GM12878 (cell line): ENCODE results near the gene CD82. TPM values are rescaled to one million over a fixed set of nuclear protein-coding genes. Genes with fewer than 3 reads are reported as not detected.

Experiments
- ATAC-seq: fragments of 200-7000 bp; cut with Tn5 transposase; 3 replicates; pipeline ENCODE4 v1.9.1; 2020; ENCODE audit warnings: mild to moderate bottlenecking, moderate library complexity
- BruUV-seq: library from RNA; stranded (reverse); fragments of 400-500 nt; replicated peaks from 2 replicates; lab custom pipeline; 2021; lab: Mats Ljungman, UMichigan
- CTCF ChIA-PET: fragments of 300-600 bp; sonication (Branson Sonifier 250); formaldehyde crosslinking; extraction: SDS; loops from one replicate; lab custom pipeline; 2021; ENCODE audit warnings: inconsistent platforms; lab: Yijun Ruan, JAX
- POLR2A ChIA-PET: fragments of 350-600 bp; formaldehyde crosslinking; extraction: SDS; loops from one replicate; lab custom pipeline; 2021; ENCODE audit warnings: inconsistent platforms; lab: Charles Lee
- RAD21 ChIA-PET: fragments of 300-600 bp; sonication (Branson Sonifier 250); formaldehyde crosslinking; loops from one replicate; lab custom pipeline; 2023; ENCODE audit warnings: antibody characterized with exemption; ENCODE audit not compliant: unreplicated experiment; lab: Charles Lee
- SMC1A ChIA-PET: fragments of 300-600 bp; sonication (Branson Sonifier 250); formaldehyde crosslinking; loops from one replicate; lab custom pipeline; 2023; ENCODE audit not compliant: unreplicated experiment, uncharacterized antibody; lab: Charles Lee
- DNase-seq: peaks from one replicate; pipeline ENCODE4 v3.0.0-alpha.2; 2011; ENCODE audit warnings: low read depth, low spot score
- FAIRE-seq: peaks from 3 replicates; lab custom pipeline; 2011; peaks lifted over from hg19 to GRCh38; lab: Jason Lieb, UNC
- H2AFZ ChIP-seq: 2 replicates; pipeline ENCODE4 v1.6.0; 2011; ENCODE audit warnings: low read depth, low read length, control low read depth; ENCODE audit not compliant: control insufficient read depth
- H3K27ac ChIP-seq: 2 replicates; pipeline ENCODE4 v1.5.1; 2011; ENCODE audit warnings: control low read depth; ENCODE audit not compliant: control insufficient read depth, insufficient read depth
- H3K27me3 ChIP-seq, 2 experiments: replicated peaks in 1 of 2; 2 replicates each; pipeline versions ENCODE4 v1.6.0 to v1.6.1; 2011; ENCODE audit warnings: low read length in 1 of 2; ENCODE audit not compliant: control insufficient read depth in 2 of 2, insufficient read depth in 2 of 2
- H3K36me3 ChIP-seq, 2 experiments: 2 replicates each; pipeline ENCODE4 v1.5.1; 2011; ENCODE audit warnings: low read length in 1 of 2; ENCODE audit not compliant: control insufficient read depth in 2 of 2, insufficient read depth in 2 of 2
- H3K4me1 ChIP-seq: 2 replicates; pipeline ENCODE4 v1.6.1; 2011; ENCODE audit warnings: mild to moderate bottlenecking, low read length, moderate library complexity, mixed read lengths; ENCODE audit not compliant: control insufficient read depth, insufficient read depth
- H3K4me2 ChIP-seq: 2 replicates; pipeline ENCODE4 v1.6.0; 2011; ENCODE audit warnings: control low read depth; ENCODE audit not compliant: control insufficient read depth, insufficient read depth
- H3K4me3 ChIP-seq: fragments of 200-600 bp; sonication (generic); 2 replicates; pipeline ENCODE4 v1.5.1; 2016
- H3K79me2 ChIP-seq: 2 replicates; pipeline ENCODE4 v1.6.0; 2011; ENCODE audit warnings: low read length; ENCODE audit not compliant: control insufficient read depth, insufficient read depth
- H3K9ac ChIP-seq: 2 replicates; pipeline ENCODE4 v1.8.0; 2011; ENCODE audit warnings: low read length, control low read depth, mixed read lengths; ENCODE audit not compliant: control insufficient read depth, insufficient read depth
- H3K9me3 ChIP-seq: replicated peaks from 3 replicates; pipeline ENCODE4 v1.5.1; 2011; ENCODE audit warnings: mild to moderate bottlenecking, low read length; ENCODE audit not compliant: control insufficient read depth, insufficient read depth
- H4K20me1 ChIP-seq: 2 replicates; pipeline ENCODE4 v1.6.0; 2011; ENCODE audit not compliant: control insufficient read depth, insufficient read depth
- EP300 ChIP-seq, 2 experiments: fragments of 150-350 bp in 1 of 2; IDR thresholded peaks; 2 replicates each; pipeline ENCODE4 v1.6.1; 2011 to 2012; ENCODE audit warnings: low read depth in 2 of 2, low read length in 2 of 2, borderline replicate concordance in 1 of 2, improper control_type of control experiment in 1 of 2, inconsistent platforms in 1 of 2; ENCODE audit not compliant: control insufficient read depth in 1 of 2
- HDAC6 ChIP-seq: fragments of 200-600 bp; sonication (generic); IDR thresholded peaks from one replicate; pipeline ENCODE4 v1.8.0; 2017; ENCODE audit warnings: antibody characterized with exemption; ENCODE audit not compliant: unreplicated experiment
- JUNB ChIP-seq: IDR thresholded peaks from 2 replicates; pipeline ENCODE4 v1.6.1; 2016; ENCODE audit warnings: antibody characterized with exemption, mild to moderate bottlenecking
- LARP7 ChIP-seq: fragments of 450-650 bp; IDR thresholded peaks from 2 replicates; pipeline ENCODE4 v1.6.1; 2017; ENCODE audit warnings: mild to moderate bottlenecking
- MEF2B ChIP-seq: fragments of 450-650 bp; IDR thresholded peaks from 2 replicates; pipeline ENCODE4 v1.6.1; 2018; ENCODE audit warnings: mild to moderate bottlenecking, moderate library complexity; ENCODE audit not compliant: partially characterized antibody, poor library complexity, severe bottlenecking
- MXI1 ChIP-seq: fragments of 150-350 bp; IDR thresholded peaks from 2 replicates; pipeline ENCODE4 v1.6.1; 2011; ENCODE audit warnings: low read depth, mild to moderate bottlenecking, inconsistent platforms, low read length, improper control_type of control experiment
- NFXL1 ChIP-seq: fragments of 450-650 bp; IDR thresholded peaks from 2 replicates; pipeline ENCODE4 v1.6.1; 2017; ENCODE audit warnings: antibody characterized with exemption, mild to moderate bottlenecking, borderline replicate concordance
- RAD21 ChIP-seq: IDR thresholded peaks from 2 replicates; pipeline ENCODE4 v1.6.1; 2011; ENCODE audit warnings: mild to moderate bottlenecking, low read depth, low read length, moderate library complexity; ENCODE audit not compliant: insufficient read depth
- RB1 ChIP-seq: fragments of 450-650 bp; formaldehyde crosslinking; IDR thresholded peaks from 2 replicates; pipeline ENCODE4 v1.6.1; 2017; ENCODE audit warnings: mild to moderate bottlenecking, borderline replicate concordance
- SMAD1 ChIP-seq: fragments of 450-650 bp; IDR thresholded peaks from 2 replicates; pipeline ENCODE4 v1.6.1; 2018; ENCODE audit warnings: mild to moderate bottlenecking, low read depth; ENCODE audit not compliant: partially characterized antibody
- SMC3 ChIP-seq: IDR thresholded peaks from 2 replicates; pipeline ENCODE4 v1.6.1; 2011; ENCODE audit warnings: low read length, improper control_type of control experiment, borderline replicate concordance
- ZNF384 ChIP-seq: IDR thresholded peaks from 2 replicates; pipeline ENCODE4 v1.6.1; 2012; ENCODE audit warnings: low read depth, mild to moderate bottlenecking, low read length, improper control_type of control experiment, borderline replicate concordance
- WGBS: methylation state at CpG from one replicate; pipeline ENCODE4 v1.1.6; 2016; ENCODE audit warnings: low lambda C conversion rate; ENCODE audit not compliant: insufficient replicate concordance, insufficient coverage; ENCODE audit errors: missing lambda C conversion rate; 5-methylcytosine and 5-hydroxymethylcytosine counted together
- in situ Hi-C: fragments of 300-500 bp; cut with MboI; formaldehyde crosslinking; loops from 9 replicates; pipeline ENCODE4 v1.14.3; 2018; ENCODE audit warnings: mixed read lengths
- intact Hi-C: fragments of 100-400 bp; cut with micrococcal nuclease; formaldehyde crosslinking; loops from one replicate; pipeline ENCODE4 v1.14.2; 2022; ENCODE audit not compliant: unreplicated experiment
- polyA plus RNA-seq, 11 experiments: library from polyadenylated mRNA; depleted of rRNA in 4 of 11; unstranded in 6 of 11; stranded (reverse) in 5 of 11; fragments of >200 nt; fragmentation: Nextera tagmentation in 4 of 11; fragmentation: Illumina TruSeq in 1 of 11; extraction: Ambion mirVana in 4 of 11; extraction: Trizol in 1 of 11; gene quantifications; 1 replicate in 1 of 11; 2 replicates in 10 of 11; pipeline versions ENCODE4 v1.2.1 to v1.2.3, GENCODE V29; 2011 to 2016; ENCODE audit warnings: inconsistent platforms in 2 of 11, missing spikeins in 2 of 11, low read depth in 1 of 11
- total RNA-seq, 4 experiments: library from RNA; depleted of rRNA in 3 of 4; stranded (reverse); fragments of >200 nt in 3 of 4; fragmentation: Illumina TruSeq in 1 of 4; extraction: Trizol in 1 of 4; gene quantifications; 2 replicates each; pipeline versions ENCODE4 v1.2.1 to v1.2.3, GENCODE V29; 2013 to 2021
- TF ChIP-seq, protein P1 (sequence below): fragments of 450-650 bp; IDR thresholded peaks from 2 replicates; pipeline ENCODE4 v1.6.1; 2017; ENCODE audit warnings: mild to moderate bottlenecking, moderate library complexity
- TF ChIP-seq, protein P2 (sequence below): fragments of 450-650 bp; formaldehyde crosslinking; IDR thresholded peaks from 2 replicates; pipeline ENCODE4 v1.4.0; 2020; ENCODE audit warnings: mild to moderate bottlenecking, moderate library complexity

The CD82 gene
- total and polyA plus RNA-seq, 10 of the 15 experiments (the other 5 are each of a cell fraction or from before 2014, with no cell fraction given), result 5.2 to 180 (median 84.7) TPM

- BruUV-seq, result no TSS peak
- peak overlapping the region; percentile 16; the same call in 1 of the 2 replicates for H2AFZ ChIP-seq
- FAIRE-seq (peak; percentile 90), ATAC-seq (peak; percentile 99), DNase-seq (no peak)
- in situ Hi-C loops (loop anchor here (5.0 kb wide), 2 partner anchors 251 to 446 kb away; no protein-coding TSS in a partner anchor), intact Hi-C loops (loop anchor here (1.0 kb wide), 4 partner anchors 252 to 444 kb away; no protein-coding TSS in a partner anchor)
- no peak overlapping the region for H3K4me3 ChIP-seq
- RAD21 ChIA-PET, result interaction anchor here (0.6 to 2.9 kb wide), 6 partner anchors 78 to 428 kb away, joined by 3 to 7 read pairs (median 4); no protein-coding TSS in a partner anchor
- POLR2A ChIA-PET, result interaction anchor here (0.6 kb wide), 1 partner anchor 415 kb away, joined by 3 read pairs; no protein-coding TSS in a partner anchor
- no peaks in the 10 kb centered on the region for H3K36me3 ChIP-seq
- no peaks in the 10 kb centered on the region for H3K79me2 ChIP-seq
- H3K9ac ChIP-seq, result no peak overlapping the region
- H3K4me1 ChIP-seq, result no peaks in the 10 kb centered on the region
- WGBS, result 27% methylated on average over 21 of the region's 21 CpGs
- no peaks in the 10 kb centered on the region for H3K9me3 ChIP-seq
- CTCF ChIA-PET, result interaction anchor here (1.0 to 2.5 kb wide), 10 partner anchors 11 to 648 kb away, joined by 3 to 19 read pairs (median 5); partner anchors contain the start of gene EXT2
- H4K20me1 ChIP-seq, result no peaks in the 10 kb centered on the region; the same call in 1 of the 2 replicates
- H3K27me3 ChIP-seq, result peaks cover 0 to 1% of the 10 kb centered on the region in 2 experiments; a peak in 3 of 4 replicates
- no peak overlapping the region for H3K27ac ChIP-seq
- SMC1A ChIA-PET, result interaction anchor here (1.4 to 2.6 kb wide), 5 partner anchors 79 to 432 kb away, joined by 3 to 11 read pairs (median 7); no protein-coding TSS in a partner anchor
- no peak overlapping the region for H3K4me2 ChIP-seq
- TF ChIP-seq LARP7 (peak; percentile 37; the same call in 1 of the 2 replicates), ZNF384 (no peak), RB1 (peak; percentile 52; the same call in 1 of the 2 replicates), EP300 (IDR thresholded peaks at IDR 0.05; ENCODE audit: borderline replicate concordance in 1 of 2, control insufficient read depth in 1 of 2, low read depth in 2 of 2, low read length in 2 of 2) (no peak), JUNB (no peak), HDAC6 (no peak), SMAD1 (no peak), MEF2B (no peak), MXI1 (peak; percentile 17; the same call in 1 of the 2 replicates), SMC3 (peak; percentile 93), NFXL1 (no peak), RAD21 (peak; percentile 90)
- TF ChIP-seq, protein P1, sequence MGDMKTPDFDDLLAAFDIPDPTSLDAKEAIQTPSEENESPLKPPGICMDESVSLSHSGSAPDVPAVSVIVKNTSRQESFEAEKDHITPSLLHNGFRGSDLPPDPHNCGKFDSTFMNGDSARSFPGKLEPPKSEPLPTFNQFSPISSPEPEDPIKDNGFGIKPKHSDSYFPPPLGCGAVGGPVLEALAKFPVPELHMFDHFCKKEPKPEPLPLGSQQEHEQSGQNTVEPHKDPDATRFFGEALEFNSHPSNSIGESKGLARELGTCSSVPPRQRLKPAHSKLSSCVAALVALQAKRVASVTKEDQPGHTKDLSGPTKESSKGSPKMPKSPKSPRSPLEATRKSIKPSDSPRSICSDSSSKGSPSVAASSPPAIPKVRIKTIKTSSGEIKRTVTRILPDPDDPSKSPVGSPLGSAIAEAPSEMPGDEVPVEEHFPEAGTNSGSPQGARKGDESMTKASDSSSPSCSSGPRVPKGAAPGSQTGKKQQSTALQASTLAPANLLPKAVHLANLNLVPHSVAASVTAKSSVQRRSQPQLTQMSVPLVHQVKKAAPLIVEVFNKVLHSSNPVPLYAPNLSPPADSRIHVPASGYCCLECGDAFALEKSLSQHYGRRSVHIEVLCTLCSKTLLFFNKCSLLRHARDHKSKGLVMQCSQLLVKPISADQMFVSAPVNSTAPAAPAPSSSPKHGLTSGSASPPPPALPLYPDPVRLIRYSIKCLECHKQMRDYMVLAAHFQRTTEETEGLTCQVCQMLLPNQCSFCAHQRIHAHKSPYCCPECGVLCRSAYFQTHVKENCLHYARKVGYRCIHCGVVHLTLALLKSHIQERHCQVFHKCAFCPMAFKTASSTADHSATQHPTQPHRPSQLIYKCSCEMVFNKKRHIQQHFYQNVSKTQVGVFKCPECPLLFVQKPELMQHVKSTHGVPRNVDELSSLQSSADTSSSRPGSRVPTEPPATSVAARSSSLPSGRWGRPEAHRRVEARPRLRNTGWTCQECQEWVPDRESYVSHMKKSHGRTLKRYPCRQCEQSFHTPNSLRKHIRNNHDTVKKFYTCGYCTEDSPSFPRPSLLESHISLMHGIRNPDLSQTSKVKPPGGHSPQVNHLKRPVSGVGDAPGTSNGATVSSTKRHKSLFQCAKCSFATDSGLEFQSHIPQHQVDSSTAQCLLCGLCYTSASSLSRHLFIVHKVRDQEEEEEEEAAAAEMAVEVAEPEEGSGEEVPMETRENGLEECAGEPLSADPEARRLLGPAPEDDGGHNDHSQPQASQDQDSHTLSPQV, result 0 out of 2 replicates have a peak, but pooled peaks have one; percentile 13
- TF ChIP-seq, protein P2, sequence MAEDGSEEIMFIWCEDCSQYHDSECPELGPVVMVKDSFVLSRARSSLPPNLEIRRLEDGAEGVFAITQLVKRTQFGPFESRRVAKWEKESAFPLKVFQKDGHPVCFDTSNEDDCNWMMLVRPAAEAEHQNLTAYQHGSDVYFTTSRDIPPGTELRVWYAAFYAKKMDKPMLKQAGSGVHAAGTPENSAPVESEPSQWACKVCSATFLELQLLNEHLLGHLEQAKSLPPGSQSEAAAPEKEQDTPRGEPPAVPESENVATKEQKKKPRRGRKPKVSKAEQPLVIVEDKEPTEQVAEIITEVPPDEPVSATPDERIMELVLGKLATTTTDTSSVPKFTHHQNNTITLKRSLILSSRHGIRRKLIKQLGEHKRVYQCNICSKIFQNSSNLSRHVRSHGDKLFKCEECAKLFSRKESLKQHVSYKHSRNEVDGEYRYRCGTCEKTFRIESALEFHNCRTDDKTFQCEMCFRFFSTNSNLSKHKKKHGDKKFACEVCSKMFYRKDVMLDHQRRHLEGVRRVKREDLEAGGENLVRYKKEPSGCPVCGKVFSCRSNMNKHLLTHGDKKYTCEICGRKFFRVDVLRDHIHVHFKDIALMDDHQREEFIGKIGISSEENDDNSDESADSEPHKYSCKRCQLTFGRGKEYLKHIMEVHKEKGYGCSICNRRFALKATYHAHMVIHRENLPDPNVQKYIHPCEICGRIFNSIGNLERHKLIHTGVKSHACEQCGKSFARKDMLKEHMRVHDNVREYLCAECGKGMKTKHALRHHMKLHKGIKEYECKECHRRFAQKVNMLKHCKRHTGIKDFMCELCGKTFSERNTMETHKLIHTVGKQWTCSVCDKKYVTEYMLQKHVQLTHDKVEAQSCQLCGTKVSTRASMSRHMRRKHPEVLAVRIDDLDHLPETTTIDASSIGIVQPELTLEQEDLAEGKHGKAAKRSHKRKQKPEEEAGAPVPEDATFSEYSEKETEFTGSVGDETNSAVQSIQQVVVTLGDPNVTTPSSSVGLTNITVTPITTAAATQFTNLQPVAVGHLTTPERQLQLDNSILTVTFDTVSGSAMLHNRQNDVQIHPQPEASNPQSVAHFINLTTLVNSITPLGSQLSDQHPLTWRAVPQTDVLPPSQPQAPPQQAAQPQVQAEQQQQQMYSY (CRISPR knock-in tag), result no peak
Measured at GRCh38 chr11:44538375-44539054, 26.9 kb upstream of the CD82 start.
